ENCODE results near the gene CEP70.
"Not testable (repeated sequence)": the region's sequence is repeated elsewhere in the genome, so short reads cannot be mapped to it uniquely, and the experiment has no call there.

The CEP70 gene

DNA sequence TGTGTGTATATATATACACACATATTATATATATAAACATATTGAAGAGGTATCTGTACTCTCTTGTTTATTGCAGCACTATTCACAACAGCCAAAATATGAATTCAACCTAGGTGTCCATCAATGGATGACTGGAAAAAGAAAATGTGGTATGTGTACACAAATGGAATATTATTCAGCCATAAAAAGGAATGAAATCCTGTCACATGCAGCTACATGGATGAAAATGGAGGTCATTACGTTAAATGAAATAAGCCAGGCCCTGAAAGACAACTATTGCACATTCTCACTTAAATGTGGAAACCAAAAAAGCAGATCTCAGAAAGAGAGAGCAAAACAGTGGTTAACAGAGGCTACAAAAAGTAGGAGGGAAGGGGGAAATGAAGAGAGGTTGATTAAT lies 49.5 kb downstream of the CEP70 start:
- no peak overlapping the region for H3K4me3 ChIP-seq (ENCODE audit: low read depth in 1 of 2, low read length in 1 of 2)
- TF ChIP-seq, protein P1, sequence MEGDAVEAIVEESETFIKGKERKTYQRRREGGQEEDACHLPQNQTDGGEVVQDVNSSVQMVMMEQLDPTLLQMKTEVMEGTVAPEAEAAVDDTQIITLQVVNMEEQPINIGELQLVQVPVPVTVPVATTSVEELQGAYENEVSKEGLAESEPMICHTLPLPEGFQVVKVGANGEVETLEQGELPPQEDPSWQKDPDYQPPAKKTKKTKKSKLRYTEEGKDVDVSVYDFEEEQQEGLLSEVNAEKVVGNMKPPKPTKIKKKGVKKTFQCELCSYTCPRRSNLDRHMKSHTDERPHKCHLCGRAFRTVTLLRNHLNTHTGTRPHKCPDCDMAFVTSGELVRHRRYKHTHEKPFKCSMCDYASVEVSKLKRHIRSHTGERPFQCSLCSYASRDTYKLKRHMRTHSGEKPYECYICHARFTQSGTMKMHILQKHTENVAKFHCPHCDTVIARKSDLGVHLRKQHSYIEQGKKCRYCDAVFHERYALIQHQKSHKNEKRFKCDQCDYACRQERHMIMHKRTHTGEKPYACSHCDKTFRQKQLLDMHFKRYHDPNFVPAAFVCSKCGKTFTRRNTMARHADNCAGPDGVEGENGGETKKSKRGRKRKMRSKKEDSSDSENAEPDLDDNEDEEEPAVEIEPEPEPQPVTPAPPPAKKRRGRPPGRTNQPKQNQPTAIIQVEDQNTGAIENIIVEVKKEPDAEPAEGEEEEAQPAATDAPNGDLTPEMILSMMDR (IDR thresholded peaks at IDR 0.05) = no peak
- H3K27ac ChIP-seq = no peak overlapping the region
- H3K4me1 ChIP-seq (ENCODE audit: control insufficient read depth in 1 of 2, insufficient read depth in 1 of 2, low read depth in 1 of 2, low read length in 1 of 2) = no peaks in the 10 kb centered on the region
- H3K27me3 ChIP-seq = no peaks in the 10 kb centered on the region
- peaks cover 17% of the 10 kb centered on the region for H3K9me3 ChIP-seq
- no peaks in the 10 kb centered on the region for H3K36me3 ChIP-seq

DNA sequence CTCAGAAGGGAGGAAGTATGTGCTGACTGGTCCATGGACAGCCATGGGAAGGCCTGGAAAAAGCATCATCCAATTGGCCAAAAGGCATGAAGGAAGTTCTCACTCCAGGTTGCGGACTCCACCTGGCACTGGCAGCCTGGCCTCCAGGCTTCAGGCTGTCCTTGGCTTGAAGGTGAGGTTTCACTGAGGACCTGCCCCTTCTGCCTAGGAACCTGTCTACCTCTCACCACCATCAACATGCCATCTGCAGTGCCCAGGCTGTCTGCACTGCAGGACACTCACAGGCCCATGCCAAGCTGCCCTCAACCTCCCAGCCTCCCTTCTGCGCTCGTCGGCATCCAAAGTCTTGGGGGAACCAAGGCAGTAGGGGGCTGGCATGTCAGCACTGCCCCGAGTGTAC lies 51.1 kb downstream of the CEP70 start:
- H3K4me3 ChIP-seq (ENCODE audit: low read depth in 1 of 2, low read length in 1 of 2) = no peak overlapping the region
- H3K36me3 ChIP-seq = no peaks in the 10 kb centered on the region
- H3K9me3 ChIP-seq = peaks cover 17% of the 10 kb centered on the region
- no peaks in the 10 kb centered on the region for H3K4me1 ChIP-seq (ENCODE audit: control insufficient read depth in 1 of 2, insufficient read depth in 1 of 2, low read depth in 1 of 2, low read length in 1 of 2)
- TF ChIP-seq, protein P1 (IDR thresholded peaks at IDR 0.05) = no peak
- no peak overlapping the region for H3K27ac ChIP-seq
- H3K27me3 ChIP-seq = no peaks in the 10 kb centered on the region

DNA sequence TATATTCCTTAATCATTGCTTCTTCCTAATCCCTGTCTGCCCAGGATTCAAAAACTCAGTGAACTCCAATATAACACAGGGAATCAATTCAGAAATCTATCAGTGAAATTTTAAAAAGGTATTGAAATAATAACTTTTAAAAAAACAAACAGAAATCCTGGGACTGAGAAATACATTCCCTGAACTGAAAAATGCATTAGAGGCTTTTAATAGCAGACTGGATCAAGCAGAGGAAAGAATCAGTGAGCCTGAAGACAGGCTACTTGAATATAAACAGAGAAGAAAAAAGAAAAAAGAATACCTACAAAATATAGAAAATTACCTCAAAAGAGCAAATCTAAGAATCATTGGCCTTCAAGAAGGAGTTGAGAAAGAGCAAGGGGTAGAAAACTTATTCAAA lies 54.7 kb downstream of the CEP70 start:
- TF ChIP-seq, protein P1 (IDR thresholded peaks at IDR 0.05) = no peak
- H3K4me1 ChIP-seq (ENCODE audit: control insufficient read depth in 1 of 2, insufficient read depth in 1 of 2, low read depth in 1 of 2, low read length in 1 of 2) = no peaks in the 10 kb centered on the region
- no peak overlapping the region for H3K27ac ChIP-seq
- H3K27me3 ChIP-seq = no peaks in the 10 kb centered on the region
- no peaks in the 10 kb centered on the region for H3K36me3 ChIP-seq
- H3K9me3 ChIP-seq = peaks cover 1% of the 10 kb centered on the region
- no peak overlapping the region for H3K4me3 ChIP-seq (ENCODE audit: low read depth in 1 of 2, low read length in 1 of 2)

DNA sequence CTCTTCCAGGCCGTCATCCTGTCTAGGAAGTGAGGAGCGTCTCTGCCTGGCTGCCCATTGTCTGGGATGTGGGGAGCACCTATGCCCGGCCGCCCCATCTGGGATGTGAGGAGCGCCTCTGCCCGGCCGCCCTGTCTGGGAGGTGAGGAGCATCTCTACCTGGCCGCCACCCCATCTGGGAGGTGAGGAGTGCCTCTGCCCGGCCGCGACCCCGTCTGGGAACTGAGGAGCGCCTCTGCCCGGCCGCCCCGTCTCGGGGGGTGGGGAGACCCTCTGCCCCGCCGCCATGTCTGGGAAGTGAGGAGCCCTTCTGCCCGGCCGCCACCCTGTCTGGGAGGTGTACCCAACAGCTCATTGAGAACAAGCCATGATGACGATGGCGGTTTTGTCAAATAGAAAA lies 72.6 kb downstream of the CEP70 start:
- not testable (repeated sequence) for H3K9me3 ChIP-seq; H3K4me3 ChIP-seq (ENCODE audit: low read depth in 1 of 2, low read length in 1 of 2); H3K27ac ChIP-seq; H3K4me1 ChIP-seq (ENCODE audit: control insufficient read depth in 1 of 2, insufficient read depth in 1 of 2, low read depth in 1 of 2, low read length in 1 of 2); H3K36me3 ChIP-seq; H3K27me3 ChIP-seq

DNA sequence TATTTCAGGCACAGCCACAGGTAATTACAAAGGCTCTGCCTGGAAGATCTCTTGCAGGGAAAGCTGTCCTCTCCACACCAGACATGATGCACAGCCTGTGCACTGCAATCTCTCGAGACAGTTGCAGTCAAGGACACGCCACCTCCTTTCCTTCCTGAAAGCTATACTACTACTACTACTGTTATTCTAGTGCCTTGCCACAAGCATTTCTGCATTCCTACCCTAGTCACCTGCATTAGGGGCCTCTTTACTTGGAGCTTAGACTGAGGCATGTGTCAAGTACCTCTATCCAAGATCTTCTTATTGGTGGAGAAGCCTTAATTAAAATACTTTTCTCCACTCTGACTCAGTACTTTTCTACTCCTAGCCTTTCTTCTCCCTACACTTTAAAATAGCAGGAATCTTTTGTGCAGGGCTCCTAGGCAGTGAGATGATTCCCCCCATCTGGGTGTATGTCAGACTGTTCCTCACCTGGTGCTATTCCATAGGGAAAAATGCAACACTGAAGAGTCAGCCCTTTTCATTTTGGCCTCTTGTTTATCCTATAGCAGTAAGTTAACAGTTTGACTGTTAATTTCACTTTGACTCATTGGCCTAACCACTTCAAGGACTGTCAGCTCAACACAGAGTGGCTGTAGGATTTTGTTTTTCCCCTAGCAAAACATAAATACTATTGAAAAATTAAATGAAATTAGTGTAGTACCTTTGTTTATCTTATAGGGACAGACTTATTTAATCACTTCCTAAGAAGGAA lies 80.8 kb downstream of the CEP70 start:
- Histone ChIP-seq H3K4me3 (ENCODE audit: low read depth in 1 of 2, low read length in 1 of 2) (no peak overlapping the region), H3K36me3 (no peaks in the 10 kb centered on the region), H3K4me1 (ENCODE audit: control insufficient read depth in 1 of 2, insufficient read depth in 1 of 2, low read depth in 1 of 2, low read length in 1 of 2) (no peaks in the 10 kb centered on the region), H3K9me3 (no peaks in the 10 kb centered on the region), H3K27ac (no peak overlapping the region), H3K27me3 (no peaks in the 10 kb centered on the region)
- TF ChIP-seq, protein P1 (IDR thresholded peaks at IDR 0.05) = no peak

DNA sequence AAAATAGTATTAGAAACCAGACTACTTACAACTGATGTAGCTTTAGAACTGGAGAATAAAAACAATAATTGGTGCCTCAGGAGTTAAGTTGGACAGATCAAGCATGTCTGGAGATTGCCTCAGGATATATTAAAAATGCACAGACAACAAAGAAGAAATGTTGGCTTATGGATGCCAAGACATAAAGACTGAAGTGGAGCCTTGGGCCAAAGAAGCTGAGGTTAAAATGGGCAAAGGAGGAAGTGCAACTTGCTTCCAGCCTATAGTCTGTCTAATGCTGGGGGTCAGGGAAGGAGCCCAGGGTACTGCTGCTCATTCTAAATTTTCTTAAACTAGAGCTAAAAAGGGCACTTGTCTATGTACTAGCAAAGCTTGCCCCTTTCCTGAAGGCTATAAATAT lies 82.1 kb downstream of the CEP70 start:
- H3K36me3 ChIP-seq = no peaks in the 10 kb centered on the region
- TF ChIP-seq, protein P1 (IDR thresholded peaks at IDR 0.05) = no peak
- no peaks in the 10 kb centered on the region for H3K27me3 ChIP-seq
- no peak overlapping the region for H3K4me3 ChIP-seq (ENCODE audit: low read depth in 1 of 2, low read length in 1 of 2)
- no peaks in the 10 kb centered on the region for H3K4me1 ChIP-seq (ENCODE audit: control insufficient read depth in 1 of 2, insufficient read depth in 1 of 2, low read depth in 1 of 2, low read length in 1 of 2)
- no peaks in the 10 kb centered on the region for H3K9me3 ChIP-seq
- no peak overlapping the region for H3K27ac ChIP-seq
